ENCODE measurements around the gene RTN4RL1.

GRCh38 chr17:2064520-2064971, 39.4 kb upstream of the RTN4RL1 start:
- TF ChIP-seq CTCF (conservative IDR thresholded peaks at IDR 0.05; ENCODE audit: low read length) (no peak), EZH2phosphoT487 (IDR thresholded peaks at IDR 0.05; ENCODE audit: borderline replicate concordance, low read depth, low read length) (no peak)
